HG03521 (cell line): ENCODE data around the gene LIM2.

Experiments used
- ATAC-seq: cut with Tn5 transposase; IDR thresholded peaks from one replicate; pipeline ENCODE4 v1.9.1; 2021; ENCODE audit warnings: mild to moderate bottlenecking, moderate library complexity; ENCODE audit not compliant: unreplicated experiment

The LIM2 gene

DNA sequence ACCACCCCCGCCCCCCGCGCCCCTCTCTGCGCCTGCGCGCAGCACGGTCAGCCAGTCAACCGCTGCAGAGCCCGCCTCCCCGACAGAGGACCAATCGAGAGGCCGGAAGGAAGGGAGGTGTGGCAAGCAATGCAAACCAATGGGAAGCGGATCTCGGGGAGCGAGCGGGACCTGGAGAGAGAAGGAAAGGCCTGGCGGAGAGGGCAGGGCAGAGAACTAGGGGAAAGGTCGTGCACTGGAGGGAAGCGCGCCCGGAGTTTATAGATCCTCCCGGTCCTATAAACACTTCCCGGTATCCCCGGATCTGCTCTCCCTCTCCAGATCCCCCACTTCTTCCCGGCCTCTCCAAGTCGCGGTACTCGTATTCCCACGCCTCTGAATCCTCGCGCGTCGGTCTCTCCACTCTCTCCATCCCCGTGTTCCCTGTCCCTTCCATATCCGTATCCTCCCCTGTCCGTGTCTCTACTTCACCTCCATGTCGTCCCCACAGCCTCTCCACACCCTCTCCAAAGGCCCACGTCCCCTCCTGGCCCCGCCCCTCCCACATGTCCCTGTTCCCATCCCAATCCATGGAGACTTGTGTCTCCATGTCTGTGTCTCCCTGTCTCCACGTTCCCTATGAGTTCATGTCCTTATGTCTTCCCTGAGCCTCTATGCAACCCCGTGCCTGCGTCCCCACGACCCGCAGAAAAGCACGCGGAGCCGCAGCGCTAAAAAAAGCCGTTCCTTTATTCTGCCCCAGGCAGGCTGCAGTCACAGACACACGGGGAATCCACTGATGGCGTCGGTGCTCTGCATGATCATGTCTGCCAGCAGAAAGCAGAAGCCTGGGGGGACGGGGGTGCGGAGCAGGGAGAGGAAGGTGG lies 21.2 kb downstream of the LIM2 start:
- ATAC-seq = peak; percentile 1

DNA sequence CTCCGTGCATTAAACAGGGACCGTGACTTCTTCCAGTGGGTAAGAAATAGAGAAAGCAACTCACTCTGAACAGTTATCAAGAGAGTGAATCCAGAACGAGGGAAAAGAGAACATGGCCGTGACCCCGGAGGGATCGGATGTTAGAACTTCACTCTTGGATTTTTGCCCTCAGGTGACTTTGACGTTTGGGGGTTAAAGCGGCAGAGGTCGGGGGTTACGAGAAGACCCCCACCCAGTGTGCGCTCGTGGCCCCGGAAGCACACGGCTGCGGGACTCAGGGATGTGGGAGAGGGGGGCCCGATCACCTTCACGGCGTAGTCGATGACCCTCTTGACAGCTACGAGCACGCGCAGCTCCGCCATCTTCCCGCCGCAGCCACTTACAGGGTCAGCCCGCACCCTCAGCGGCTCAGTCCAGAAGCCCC lies 21.8 kb downstream of the LIM2 start, which contains the start of gene ETFB:
Gene ETFB, minus strand, starts transcription at position 424 of the 424 bp plus-strand sequence. Its CDS starts 62 bp downstream, at position 362.
- no peak for ATAC-seq

DNA sequence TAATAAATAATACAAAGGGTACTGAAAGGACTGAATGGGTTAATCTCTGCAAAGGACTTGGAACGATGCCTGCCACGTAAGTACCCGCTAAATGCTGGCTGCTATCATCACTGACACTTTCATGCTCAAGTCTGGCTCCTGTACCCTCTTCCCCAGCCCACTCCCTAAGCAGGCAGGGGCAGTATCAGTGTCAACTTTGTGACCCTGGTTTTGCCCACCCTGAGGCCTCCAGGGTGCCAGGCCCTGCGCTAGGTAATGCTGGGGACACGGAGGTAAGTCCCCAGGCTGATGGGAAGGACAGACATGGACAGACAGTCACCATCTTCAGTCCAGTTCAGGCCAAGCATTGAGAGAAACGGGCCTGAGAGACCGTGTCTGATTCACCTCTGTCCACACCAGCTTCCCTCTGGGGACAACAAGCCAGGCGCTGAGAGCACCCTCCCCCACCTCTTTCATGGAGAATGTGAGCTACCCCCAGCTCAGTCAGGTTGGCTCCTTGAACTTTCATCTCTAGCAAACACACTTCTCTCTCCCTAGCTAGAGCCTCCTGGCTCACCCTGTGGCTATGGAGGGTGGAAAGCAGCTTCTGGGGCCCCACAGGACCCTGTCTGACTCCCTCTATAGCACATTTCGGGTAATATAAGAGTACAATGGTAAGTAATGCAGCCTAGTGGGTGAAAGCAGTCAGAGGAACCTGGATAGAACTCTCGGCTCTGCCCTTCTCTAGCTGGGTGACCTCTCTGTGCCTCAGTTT lies 22.4 kb downstream of the LIM2 start:
- no peak for ATAC-seq

DNA sequence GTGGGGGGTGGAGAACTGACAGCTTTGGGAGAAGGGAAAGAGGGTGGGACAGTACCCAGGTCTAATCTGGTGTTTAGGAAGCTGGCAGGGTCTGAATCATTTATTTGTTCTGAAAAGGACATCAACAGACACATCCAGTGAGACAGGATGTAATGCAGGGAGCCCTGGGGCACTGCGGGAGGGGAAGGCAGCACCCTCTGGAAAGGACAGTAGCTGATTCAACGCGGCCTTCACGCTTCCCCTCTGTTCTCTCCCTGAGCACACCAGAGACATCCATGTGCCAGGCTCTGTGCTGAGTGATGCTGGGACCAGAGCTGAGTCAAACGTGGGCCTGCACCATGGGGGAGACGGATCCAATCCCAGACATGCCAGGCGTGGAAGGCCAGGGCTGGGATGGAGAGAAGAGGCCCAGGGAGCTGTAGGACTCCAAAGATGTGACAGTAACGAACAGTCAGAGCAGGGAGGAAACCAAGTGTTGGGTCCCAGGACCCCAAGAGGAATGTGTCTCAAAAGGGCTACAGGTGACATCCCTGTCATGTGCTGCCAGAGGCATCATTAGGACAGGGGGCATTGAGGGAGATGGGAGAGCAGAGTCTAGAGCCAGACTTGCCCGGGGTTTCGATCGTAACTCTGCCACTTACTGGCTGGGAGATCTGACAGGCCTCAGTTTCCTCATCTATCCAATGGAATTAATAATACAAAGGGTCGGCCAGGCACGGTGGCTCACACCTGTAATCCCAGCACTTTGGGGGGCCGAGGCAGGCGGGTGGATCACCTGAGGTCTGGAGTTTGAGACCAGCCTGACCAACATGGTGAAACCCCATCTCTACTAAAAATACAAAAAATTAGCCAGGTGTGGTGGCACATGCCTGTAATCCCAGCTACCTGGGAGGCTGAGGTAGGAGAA lies 23.3 kb downstream of the LIM2 start:
- ATAC-seq = no peak

DNA sequence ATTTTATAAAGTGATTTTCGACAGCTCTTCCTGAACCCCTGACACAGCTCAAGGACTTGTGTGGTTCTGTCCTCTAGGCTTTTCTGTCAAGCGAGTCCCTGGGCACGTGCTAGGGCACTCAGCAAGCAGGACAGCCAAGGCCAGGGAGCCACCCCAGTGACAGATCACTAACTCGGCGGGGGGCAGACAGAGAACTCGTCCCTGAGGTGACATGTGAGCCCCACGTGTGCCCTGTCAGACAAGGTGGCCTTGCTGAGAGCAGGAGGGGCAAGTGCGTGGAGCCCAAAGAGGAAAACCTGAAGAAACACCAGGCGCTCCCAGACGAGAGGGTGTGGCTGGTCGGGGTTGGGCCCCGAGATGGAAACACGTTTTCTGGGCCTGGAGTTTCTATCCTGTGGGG lies 26.5 kb downstream of the LIM2 start:
- ATAC-seq = no peak

DNA sequence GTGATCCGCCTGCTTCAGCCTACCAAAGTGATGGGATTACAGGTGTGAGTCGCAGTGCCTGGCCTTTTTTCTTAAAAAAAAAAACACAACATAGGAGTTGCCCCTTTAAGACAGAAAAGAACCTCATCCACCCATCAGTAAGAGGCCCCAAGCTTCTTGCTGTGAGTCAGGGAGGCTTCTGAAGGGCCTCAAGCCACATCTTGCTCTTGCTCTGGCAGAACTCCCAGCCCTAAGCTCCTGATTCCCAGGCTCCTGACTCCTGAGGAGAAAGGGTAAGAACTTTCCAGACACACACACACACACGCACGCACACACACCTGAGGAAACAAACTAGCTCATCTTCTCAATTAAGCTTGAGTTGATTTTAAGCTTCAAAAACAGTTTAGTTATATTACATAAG lies 28.5 kb downstream of the LIM2 start:
- no peak for ATAC-seq

DNA sequence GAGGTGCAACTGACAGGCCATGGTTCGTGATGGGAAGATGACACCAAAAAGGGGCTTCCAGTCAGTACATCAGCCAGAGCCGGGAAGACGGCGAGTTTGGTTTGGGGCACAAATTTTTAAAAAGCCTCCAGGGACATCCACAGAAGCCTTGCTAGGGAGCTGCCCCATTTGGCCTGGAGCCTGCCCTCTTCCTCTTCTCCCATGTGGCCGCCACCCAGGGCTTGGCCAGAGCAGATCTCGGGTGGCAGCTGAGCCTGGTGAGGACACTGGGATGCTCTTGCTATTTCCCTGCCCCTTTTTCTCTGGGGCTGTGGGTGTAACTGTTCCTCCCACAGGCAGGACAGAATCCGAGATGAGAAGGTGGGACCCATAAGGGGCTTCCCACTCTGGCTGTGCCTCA lies 29.8 kb downstream of the LIM2 start:
- no peak for ATAC-seq

DNA sequence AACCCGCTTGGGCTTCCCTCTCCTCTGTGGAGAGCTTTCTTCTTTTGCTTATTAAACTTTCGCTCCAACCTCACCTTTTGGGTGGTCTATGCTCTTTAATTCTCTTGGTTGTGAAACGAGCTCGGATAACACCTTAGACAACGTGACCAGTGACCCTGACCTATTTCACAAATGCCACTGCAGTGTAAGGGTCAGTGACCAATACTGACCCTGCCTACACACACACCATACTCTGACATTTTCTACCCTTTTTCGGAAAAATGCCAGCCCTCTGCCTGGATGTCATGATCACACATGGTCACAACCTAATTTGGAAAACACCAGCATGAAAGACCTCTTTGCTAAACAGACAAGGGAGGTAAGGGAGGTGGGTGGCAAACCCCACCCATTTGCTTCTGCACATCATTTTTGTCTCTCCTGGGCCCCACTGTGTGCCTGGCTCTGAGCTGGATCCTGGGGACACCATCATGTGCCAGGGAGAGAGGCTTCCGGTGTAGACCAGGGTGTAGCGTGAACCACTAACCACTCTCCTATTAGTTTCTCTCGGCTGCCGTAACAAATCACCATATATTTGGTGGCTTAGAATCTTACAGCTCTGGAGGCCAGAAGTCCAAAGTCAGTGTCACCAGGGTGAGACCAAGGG lies 31.5 kb downstream of the LIM2 start:
- ATAC-seq = no peak

DNA sequence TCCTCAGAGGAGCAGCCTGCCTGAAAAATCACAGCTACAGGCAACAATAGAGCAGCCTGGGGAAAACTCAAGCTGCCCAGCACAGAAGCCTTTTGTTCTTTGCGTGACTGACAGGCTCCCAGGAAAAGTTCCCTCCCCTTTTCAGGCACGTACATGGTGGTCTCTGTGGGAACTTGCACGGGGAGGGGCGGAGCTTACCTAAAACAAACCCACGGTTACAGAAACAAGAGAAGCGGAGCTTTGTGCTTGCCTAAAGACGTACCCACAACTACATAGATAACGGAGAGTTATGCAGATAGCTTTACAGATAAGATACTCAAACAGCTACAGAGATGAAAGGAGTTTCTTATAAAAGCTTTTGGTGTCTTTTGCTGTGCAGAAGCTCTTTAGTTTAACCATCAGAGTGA lies 33.0 kb downstream of the LIM2 start:
- no peak for ATAC-seq

DNA sequence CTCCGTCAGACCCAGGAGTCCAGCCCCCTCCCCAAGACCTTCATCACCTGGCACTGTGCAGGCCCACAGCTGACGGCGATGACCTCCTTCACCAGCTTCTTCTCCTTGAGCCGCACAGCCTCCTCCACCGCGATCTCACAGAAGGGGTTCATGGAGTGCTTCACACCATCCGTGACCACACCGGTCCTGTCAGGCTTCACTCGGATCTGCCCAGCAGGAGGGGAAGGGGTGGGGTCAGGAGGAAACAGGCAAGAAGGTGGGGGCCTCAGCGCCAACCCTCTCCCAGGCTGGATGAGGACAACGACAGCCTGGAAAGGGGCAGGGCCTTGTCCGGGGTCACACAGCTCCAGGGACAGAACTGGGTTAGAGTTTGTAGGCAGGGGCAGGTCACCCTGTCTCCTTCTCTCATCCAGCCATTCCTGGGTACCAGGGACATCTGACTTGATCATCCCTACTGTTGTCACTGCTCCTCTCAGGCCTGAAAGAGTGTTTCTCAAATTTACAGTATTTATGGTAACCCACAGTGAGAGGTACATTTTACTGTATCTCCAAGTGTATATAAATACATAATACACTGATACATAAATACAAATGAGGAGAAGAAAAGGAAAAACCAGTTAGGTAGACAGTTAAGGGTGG lies 33.6 kb downstream of the LIM2 start:
- ATAC-seq = no peak

DNA sequence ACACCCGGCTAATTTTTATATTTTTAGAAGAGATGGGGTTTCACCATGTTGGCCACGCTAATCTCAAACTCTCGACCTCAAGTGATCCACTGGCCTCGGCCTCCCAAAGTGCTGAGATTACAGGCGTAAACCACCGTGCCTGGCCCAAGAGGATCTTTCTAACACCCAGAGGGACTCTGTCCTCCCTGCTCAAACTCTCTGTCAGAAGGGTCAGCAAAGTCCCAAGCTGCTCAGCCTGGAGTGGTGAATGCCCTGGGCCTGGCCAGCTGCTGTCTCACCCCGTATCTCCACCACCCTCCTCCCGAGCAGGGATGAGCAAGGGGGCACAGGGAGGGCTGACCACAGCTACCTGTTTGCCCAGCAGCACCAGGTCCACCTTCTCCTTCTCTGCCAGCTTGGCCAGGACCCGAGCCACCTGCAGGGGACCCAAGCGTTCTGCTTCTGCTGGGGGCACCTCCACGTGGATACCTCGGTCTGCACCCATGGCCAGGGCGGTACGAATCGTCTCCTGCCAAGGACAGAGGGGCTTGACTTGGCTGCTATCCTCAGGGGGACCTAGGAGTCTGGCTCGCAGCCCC lies 34.9 kb downstream of the LIM2 start:
- no peak for ATAC-seq

DNA sequence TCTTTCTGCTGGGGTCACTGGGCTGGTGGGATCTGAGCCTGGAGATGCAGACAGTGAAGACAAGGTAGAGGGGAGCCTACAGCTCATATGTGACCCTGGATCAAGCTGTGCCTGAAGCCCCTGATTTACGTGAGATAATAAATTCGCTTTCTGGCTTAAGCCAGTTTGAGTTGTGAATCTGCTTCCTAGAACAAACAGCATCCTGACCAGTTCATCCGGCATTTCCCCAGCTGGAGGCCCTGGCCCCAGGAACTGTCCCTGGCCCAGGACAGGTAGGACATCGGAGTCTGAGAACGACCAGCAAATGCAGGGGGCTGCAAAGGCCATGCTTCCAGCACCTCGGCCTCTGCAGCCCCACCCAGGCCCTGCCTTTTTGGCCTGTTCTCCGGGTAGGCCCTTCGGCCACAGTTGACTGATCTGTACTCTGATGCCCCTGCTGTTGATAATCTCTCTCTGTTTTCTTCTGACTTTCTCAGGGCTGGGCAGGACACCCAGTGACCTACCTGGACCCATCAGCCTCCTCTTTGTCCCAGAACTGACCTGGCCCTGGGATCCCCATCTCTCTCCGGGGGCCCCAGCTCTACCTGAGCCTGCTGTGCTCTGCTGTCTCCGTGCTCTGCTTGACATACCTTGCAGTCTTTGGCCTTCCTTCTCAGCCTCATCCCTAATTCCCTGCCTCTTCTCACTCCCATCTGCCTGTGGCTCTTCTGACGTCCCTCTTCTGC lies 36.3 kb downstream of the LIM2 start:
- no peak for ATAC-seq

DNA sequence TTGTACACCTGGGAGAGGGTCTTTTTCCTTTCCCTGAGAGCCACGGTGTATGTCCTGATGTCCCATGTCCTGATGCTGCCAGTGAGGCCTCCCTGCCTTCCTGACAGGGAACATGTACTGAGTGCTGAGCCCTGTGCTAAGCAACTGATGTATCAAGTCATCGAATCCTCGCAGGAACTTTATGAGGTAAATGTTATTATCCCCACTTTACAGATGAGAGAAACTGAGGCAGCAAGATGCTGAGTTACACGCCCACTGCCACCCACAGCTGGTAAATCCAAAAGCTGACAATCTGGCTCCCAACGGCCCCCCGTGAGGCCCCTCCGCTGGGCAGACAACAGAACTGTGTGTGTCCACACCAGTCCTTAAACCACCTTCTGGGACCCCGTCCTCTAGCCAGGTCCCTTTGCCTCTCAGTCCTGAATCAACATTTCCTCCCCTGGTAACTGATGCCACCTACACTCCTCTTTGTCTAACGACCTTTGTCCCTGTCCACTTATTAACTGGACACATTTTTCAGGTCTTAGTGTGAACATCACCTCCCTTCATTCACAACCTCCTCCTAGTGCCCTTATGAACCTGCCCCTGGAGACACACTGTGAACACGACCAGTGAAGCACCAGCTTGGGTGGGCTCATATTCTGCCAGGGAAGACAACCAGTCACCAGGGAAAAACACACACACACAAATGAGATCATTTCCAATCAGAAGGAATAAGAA lies 40.4 kb downstream of the LIM2 start:
- no peak for ATAC-seq

DNA sequence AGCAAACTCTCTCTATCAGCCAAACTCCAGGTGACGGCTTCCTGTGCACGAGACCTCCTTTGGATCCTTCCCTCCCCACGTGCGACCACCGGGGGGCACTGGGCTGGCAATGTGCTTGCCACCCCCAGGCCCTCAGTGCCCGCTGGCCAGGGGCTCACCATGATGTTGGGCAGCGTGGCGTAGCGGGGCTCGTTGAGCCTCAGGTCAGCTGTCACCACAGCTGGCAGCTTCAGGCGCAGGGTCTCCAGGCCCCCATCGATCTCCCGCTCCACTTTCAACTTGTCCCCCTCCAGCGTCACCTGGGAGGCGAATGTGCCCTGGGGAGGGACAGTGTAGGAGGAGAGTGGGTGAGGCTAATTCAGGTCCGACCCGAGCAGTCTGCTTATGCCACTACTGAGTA lies 41.0 kb downstream of the LIM2 start:
- no peak for ATAC-seq

DNA sequence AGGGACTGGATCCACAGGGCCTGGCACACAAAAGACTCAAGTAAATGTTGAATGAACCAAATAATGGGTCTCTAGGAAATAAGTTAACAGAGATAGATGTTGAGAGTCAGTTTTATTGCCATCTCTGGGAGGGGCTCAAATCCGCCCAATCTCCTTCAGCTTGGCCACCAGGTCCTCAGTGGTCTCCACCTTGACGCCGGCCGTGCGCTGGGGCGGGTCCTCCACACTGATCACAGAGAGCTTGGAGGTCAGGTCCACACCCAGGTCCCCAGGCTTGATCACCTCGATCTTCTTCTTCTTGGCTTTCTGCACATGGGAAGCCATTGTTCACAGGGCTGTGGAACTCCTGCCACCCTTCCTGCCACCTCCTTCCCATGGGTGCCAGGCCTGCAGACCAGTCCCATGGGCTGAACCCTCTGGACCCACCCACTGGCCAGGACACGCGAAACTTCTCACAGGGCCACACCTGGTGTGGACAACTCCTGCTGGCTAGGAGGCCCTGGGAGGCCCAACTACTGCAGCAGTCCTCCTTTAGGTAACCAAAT lies 42.6 kb downstream of the LIM2 start:
- ATAC-seq = no peak

DNA sequence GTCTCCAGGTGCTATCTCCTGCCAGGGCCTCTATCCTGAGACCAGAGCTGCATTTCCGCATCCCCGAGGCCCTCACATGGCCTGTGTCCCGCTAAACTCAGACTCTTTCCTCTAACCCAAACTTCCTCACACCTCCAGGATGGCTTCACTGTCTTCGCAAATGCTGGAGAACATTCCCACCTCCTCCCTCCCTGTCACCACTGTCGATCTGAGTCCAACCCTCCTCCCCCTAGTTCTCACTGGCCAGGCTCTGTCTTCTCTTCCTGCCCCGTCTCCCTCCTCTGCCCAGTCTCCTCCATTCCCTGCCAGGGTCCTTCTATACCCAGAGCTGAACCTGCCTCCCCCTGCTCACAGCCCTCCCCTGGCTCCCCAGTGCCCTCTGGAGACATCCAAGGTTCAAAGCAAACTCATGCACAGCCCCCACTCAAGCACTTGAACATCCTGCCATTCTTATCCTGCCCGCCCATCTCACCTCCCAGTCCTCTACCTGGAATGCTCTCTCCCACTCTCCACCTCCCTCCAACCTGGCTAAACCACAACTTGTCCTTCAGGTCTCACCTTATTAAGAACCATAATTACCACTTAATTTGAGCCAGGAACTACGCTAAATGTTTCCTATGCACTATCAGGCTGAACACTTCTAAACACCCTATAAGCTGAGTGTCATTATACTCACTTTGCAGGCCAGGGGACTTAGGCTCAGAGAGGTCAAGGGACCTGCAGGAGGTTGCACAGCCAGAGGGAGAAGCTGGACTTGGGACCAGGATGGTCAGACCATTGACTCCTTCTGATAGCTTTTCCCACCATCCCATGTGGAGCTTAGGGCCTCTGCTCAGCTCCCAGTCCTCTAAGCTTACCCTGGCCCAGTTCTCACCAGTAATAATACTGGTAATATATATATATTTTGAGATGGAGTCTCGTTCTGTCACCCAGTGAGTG lies 44.9 kb downstream of the LIM2 start:
- no peak for ATAC-seq

DNA sequence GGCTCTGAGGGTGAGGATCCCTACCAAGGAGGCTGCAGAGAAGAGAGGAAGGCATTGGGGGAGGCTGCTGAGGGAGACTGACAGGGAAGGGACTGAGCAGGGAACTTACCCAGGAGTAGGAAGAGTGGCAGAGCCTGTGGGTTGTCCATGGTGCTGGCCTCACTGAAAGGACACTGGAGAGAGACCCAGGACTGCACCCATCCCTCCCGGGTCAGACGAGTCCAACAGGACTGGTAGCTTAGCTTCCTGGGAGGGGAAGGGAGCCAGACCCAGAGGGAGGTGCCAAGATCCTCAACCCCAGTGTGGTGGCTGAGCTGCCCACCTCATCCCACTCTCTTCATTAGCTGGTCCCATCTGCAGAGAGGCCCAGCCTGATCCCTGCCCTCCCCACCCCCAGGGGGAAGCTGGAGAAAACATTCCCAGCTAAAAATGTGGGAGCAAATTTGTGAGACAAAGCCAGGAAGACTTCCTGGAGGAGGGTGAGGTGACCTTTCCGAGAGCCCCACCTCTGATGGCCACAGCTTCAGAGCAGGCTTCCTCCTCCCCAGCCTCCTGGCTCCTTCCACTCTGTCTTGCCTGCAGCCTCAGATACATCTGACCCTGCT lies 45.7 kb downstream of the LIM2 start, which contains the start of gene VSIG10L:
Gene VSIG10L, minus strand, starts transcription at position 164 of the 605 bp plus-strand sequence. Its CDS starts 15 bp downstream, at position 149.
- no peak for ATAC-seq
